ENCODE data around the gene TUBB3. TPM values are rescaled to one million over a fixed set of nuclear protein-coding genes. Genes with fewer than 3 reads are reported as not detected.
A peak's percentile ranks its signal among the peaks of the same experiment; 100 is the strongest.

Gene TUBB3
- total and polyA plus RNA-seq, 2 of the 4 experiments (the other 2 are of a cell fraction) = 311 to 410 TPM

DNA sequence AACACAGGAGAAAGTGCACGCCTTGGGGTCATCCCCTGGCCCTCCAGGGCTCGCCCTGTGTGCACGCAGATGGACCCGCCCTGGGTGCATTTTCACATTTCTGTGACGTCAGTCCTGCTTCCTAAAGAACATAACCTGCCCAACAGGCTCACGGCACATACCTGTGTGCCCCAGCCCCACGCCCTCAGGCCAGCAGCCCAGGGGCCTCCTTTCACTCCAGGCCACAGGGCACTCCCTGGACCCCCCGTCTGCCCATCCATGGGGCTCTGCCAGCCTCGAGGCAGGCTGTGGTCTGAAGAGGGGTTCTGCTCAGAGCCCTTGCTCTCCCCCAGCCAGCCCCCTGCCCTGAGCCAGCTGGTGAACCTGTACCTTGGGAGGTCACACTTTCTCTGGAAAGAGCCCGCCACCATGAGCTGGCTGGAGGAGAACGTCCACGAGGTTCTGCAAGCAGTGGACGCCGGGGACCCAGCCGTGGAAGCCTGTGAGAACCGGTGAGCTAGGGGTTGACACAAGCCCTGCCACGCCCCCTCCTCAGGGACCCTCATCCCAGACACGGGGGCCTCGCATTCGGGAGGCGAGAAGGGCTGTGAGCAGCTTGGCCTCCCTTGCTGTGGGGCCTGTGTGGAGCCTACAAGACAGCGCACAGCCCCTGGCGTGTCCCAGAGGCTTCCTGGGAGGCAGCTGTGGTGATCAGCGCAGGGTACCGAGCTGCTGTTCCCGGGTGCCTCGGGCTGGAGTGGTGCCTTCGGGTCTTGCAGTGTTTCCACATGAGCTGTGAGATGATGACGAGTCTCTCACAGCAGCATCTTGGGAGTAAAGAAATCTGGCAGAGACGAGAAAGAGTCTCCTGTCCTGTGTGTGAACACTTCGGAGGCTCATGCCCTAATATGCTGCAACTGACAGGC is 18.3 kb upstream of the TUBB3 start:
- Histone ChIP-seq H3K9me3 (ENCODE audit: control insufficient read depth, insufficient read depth, low read length) (no peaks in the 10 kb centered on the region), H2BK120ac (ENCODE audit: low read depth, low read length) (no peak overlapping the region), H3K27me3 (ENCODE audit: control insufficient read depth, insufficient read depth, low read length) (no peaks in the 10 kb centered on the region), H3K36me3 (ENCODE audit: control insufficient read depth, insufficient read depth, low read length) (peaks cover 69% of the 10 kb centered on the region), H3K9me1 (ENCODE audit: insufficient read depth, low read length) (no peaks in the 10 kb centered on the region), H3K4me3 (ENCODE audit: insufficient read depth, low read depth, low read length) (no peak overlapping the region), H3K27ac (ENCODE audit: insufficient read depth, low read length) (no peak overlapping the region), H3K14ac (replicated peaks; ENCODE audit: low read depth, low read length) (no peak overlapping the region), H3K56ac (ENCODE audit: extremely low read depth, insufficient read depth, low read length) (no peak overlapping the region), H2AK5ac (ENCODE audit: low read depth, low read length) (no peak overlapping the region), H2BK15ac (ENCODE audit: low read depth, low read length) (no peak overlapping the region), H2BK5ac (ENCODE audit: low read depth, low read length, poor library complexity, severe bottlenecking) (no peak overlapping the region), H4K8ac (ENCODE audit: low read depth in 2 of 2, low read length in 2 of 2) (no peak overlapping the region), H2AFZ (replicated peaks; ENCODE audit: low read length, poor library complexity) (no peak overlapping the region), H4K20me1 (ENCODE audit: insufficient read depth, low read length) (no peaks in the 10 kb centered on the region; the same call in none of the 2 replicates), H2BK20ac (ENCODE audit: low read depth, low read length) (no peak overlapping the region), H4K91ac (ENCODE audit: insufficient read depth, low read depth, low read length) (no peak overlapping the region), H3K79me1 (ENCODE audit: low read depth in 1 of 2, low read length in 2 of 2) (peaks cover 3 to 16% of the 10 kb centered on the region in 2 experiments; a peak in 3 of 4 replicates), H3K9ac (ENCODE audit: low read depth, low read length) (no peak overlapping the region), H3K4me1 (ENCODE audit: control insufficient read depth, insufficient read depth, low read length) (no peaks in the 10 kb centered on the region), H2AK9ac (replicated peaks; ENCODE audit: low read depth, low read length, poor library complexity) (peak overlapping the region; percentile 65), H3K4me2 (ENCODE audit: low read depth, low read length) (no peak overlapping the region), H3K18ac (ENCODE audit: low read depth, low read length) (no peak overlapping the region), H4K5ac (ENCODE audit: low read depth, low read length) (no peak overlapping the region), H3K23ac (ENCODE audit: low read depth, low read length) (no peak overlapping the region), H3K4ac (ENCODE audit: low read depth, low read length) (no peak overlapping the region)
- in situ Hi-C loops (cut with MboI; ENCODE audit: low sequenced_read_pairs) (no loop called here), intact Hi-C loops (cut with micrococcal nuclease) (no loop called here), dilution Hi-C loops (cut with HindIII; ENCODE audit: low sequenced_read_pairs, unreplicated experiment) (no loop called here)
- TF ChIP-seq SMC3 (IDR thresholded peaks at IDR 0.05; ENCODE audit: low read depth, low read length) (no peak), CHD1 (IDR thresholded peaks at IDR 0.05; ENCODE audit: low read depth, low read length) (no peak), BHLHE40 (IDR thresholded peaks at IDR 0.05; ENCODE audit: low read depth, low read length) (no peak), POLR2A (IDR thresholded peaks at IDR 0.05; ENCODE audit: low read depth, low read length) (no peak), MAZ (IDR thresholded peaks at IDR 0.05; ENCODE audit: borderline replicate concordance, low read depth, low read length) (no peak), MXI1 (IDR thresholded peaks at IDR 0.05; ENCODE audit: borderline replicate concordance, low read depth, low read length) (no peak), NFE2L2 (IDR thresholded peaks at IDR 0.05; ENCODE audit: low read depth, low read length) (no peak), RFX5 (IDR thresholded peaks at IDR 0.05; ENCODE audit: low read depth, low read length) (no peak)
- TF ChIP-seq, protein P1, sequence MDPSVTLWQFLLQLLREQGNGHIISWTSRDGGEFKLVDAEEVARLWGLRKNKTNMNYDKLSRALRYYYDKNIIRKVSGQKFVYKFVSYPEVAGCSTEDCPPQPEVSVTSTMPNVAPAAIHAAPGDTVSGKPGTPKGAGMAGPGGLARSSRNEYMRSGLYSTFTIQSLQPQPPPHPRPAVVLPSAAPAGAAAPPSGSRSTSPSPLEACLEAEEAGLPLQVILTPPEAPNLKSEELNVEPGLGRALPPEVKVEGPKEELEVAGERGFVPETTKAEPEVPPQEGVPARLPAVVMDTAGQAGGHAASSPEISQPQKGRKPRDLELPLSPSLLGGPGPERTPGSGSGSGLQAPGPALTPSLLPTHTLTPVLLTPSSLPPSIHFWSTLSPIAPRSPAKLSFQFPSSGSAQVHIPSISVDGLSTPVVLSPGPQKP (IDR thresholded peaks at IDR 0.05; ENCODE audit: borderline replicate concordance, low read depth, low read length) = no peak
- TF ChIP-seq, protein P2, sequence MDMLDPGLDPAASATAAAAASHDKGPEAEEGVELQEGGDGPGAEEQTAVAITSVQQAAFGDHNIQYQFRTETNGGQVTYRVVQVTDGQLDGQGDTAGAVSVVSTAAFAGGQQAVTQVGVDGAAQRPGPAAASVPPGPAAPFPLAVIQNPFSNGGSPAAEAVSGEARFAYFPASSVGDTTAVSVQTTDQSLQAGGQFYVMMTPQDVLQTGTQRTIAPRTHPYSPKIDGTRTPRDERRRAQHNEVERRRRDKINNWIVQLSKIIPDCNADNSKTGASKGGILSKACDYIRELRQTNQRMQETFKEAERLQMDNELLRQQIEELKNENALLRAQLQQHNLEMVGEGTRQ (IDR thresholded peaks at IDR 0.05; ENCODE audit: low read depth, low read length) = no peak
- TF ChIP-seq, protein P3, sequence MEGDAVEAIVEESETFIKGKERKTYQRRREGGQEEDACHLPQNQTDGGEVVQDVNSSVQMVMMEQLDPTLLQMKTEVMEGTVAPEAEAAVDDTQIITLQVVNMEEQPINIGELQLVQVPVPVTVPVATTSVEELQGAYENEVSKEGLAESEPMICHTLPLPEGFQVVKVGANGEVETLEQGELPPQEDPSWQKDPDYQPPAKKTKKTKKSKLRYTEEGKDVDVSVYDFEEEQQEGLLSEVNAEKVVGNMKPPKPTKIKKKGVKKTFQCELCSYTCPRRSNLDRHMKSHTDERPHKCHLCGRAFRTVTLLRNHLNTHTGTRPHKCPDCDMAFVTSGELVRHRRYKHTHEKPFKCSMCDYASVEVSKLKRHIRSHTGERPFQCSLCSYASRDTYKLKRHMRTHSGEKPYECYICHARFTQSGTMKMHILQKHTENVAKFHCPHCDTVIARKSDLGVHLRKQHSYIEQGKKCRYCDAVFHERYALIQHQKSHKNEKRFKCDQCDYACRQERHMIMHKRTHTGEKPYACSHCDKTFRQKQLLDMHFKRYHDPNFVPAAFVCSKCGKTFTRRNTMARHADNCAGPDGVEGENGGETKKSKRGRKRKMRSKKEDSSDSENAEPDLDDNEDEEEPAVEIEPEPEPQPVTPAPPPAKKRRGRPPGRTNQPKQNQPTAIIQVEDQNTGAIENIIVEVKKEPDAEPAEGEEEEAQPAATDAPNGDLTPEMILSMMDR (conservative IDR thresholded peaks at IDR 0.05; ENCODE audit: low read depth, low read length) = no peak
- WGBS, 2 experiments (ENCODE audit: extremely low coverage in 2 of 2, insufficient read length in 1 of 2) = 90% methylated on average over 13 of the region's 31 CpGs; no CpG with 5 or more reads in 1 of the 2 experiments
- CTCF ChIA-PET = no interaction called here
- POLR2A ChIA-PET (ENCODE audit: unreplicated experiment) = no interaction called here
- no peak for DNase-seq
- ATAC-seq (ENCODE audit: low read depth) = no peak
- BruUV-seq (replicated peaks) = no TSS peak

Measured in IMR-90 (cell line).